Smooth muscle cell (in vitro differentiated cells): ENCODE data around the gene STOM. TPM values are rescaled to one million over a fixed set of nuclear protein-coding genes. Genes with fewer than 3 reads are reported as not detected.

Experiments used
- DNase-seq: peaks from one replicate; lab custom pipeline; 2025; ENCODE audit not compliant: unreplicated experiment; lab: John Stamatoyannopoulos, UW
- H2AFZ ChIP-seq: fragments of 200-600 bp; sonication (generic); 2 replicates; pipeline ENCODE4 v1.6.0; 2016; ENCODE audit warnings: antibody characterized with exemption, low read depth, mild to moderate bottlenecking
- H3F3A ChIP-seq: fragments of 200-600 bp; sonication (generic); 2 replicates; pipeline ENCODE4 v1.6.0; 2017; ENCODE audit warnings: antibody characterized with exemption, low read depth
- H3K27ac ChIP-seq: fragments of 200-600 bp; sonication (generic); 2 replicates; pipeline ENCODE4 v1.5.1; 2016; ENCODE audit warnings: low read depth, mild to moderate bottlenecking
- H3K27me3 ChIP-seq: fragments of 200-600 bp; sonication (generic); 2 replicates; pipeline ENCODE4 v1.6.1; 2016; ENCODE audit warnings: low read depth, mild to moderate bottlenecking
- H3K36me3 ChIP-seq: fragments of 200-600 bp; sonication (generic); 2 replicates; pipeline ENCODE4 v1.5.1; 2016; ENCODE audit warnings: low read depth
- H3K4me1 ChIP-seq: fragments of 200-600 bp; sonication (generic); 2 replicates; pipeline ENCODE4 v1.5.1; 2016; ENCODE audit warnings: low read depth
- H3K4me2 ChIP-seq: fragments of 200-600 bp; sonication (generic); 2 replicates; pipeline ENCODE4 v1.6.0; 2016; ENCODE audit warnings: mild to moderate bottlenecking
- H3K4me3 ChIP-seq: fragments of 200-600 bp; sonication (generic); 2 replicates; pipeline ENCODE4 v1.5.1; 2016; ENCODE audit warnings: mild to moderate bottlenecking
- H3K79me2 ChIP-seq: fragments of 200-600 bp; sonication (generic); 2 replicates; pipeline ENCODE4 v1.6.0; 2016; ENCODE audit warnings: low read depth, mild to moderate bottlenecking
- H3K9ac ChIP-seq: fragments of 200-600 bp; sonication (generic); 2 replicates; pipeline ENCODE4 v1.6.0; 2016; ENCODE audit warnings: low read depth
- H3K9me3 ChIP-seq: fragments of 200-600 bp; sonication (generic); replicated peaks from 2 replicates; pipeline ENCODE4 v1.5.1; 2016; ENCODE audit warnings: low read depth
- H4K20me1 ChIP-seq: fragments of 200-600 bp; sonication (generic); 2 replicates; pipeline ENCODE4 v1.6.0; 2016; ENCODE audit warnings: low read depth
- CTCF ChIP-seq: fragments of 200-600 bp; sonication (generic); IDR thresholded peaks from 2 replicates; pipeline ENCODE4 v1.5.1; 2017; ENCODE audit warnings: borderline replicate concordance, mild to moderate bottlenecking, antibody characterized with exemption; ENCODE audit not compliant: insufficient read depth, poor library complexity, severe bottlenecking
- WGBS: methylation state at CpG from one replicate; pipeline ENCODE4 v1.1.7; 2016; ENCODE audit warnings: low lambda C conversion rate; 5-methylcytosine and 5-hydroxymethylcytosine counted together
- polyA plus RNA-seq: library from polyadenylated mRNA; unstranded; fragments of >200 nt; fragmentation: Nextera tagmentation; extraction: Ambion mirVana; gene quantifications from 2 replicates; pipeline ENCODE4 v1.2.1, GENCODE V29; 2016
- total RNA-seq: library from RNA; depleted of rRNA; stranded (reverse); fragments of >200 nt; gene quantifications from 2 replicates; pipeline ENCODE4 v1.2.3, GENCODE V29; 2014

STOM gene
- total and polyA plus RNA-seq, 2 experiments from 2014 or later: 105 to 187 TPM

- H3K9ac ChIP-seq: no peak overlapping the region
- H4K20me1 ChIP-seq: peaks cover 16% of the 10 kb centered on the region
- no peak overlapping the region for H3K4me3 ChIP-seq
- H3F3A ChIP-seq: peaks cover 15% of the 10 kb centered on the region
- H3K4me2 ChIP-seq: no peak overlapping the region
- H3K36me3 ChIP-seq: peaks cover 6% of the 10 kb centered on the region
- H2AFZ ChIP-seq: no peak overlapping the region
- H3K79me2 ChIP-seq: no peaks in the 10 kb centered on the region
- TF ChIP-seq CTCF: no peak
- H3K27ac ChIP-seq: peak overlapping the region; percentile 46
- no peaks in the 10 kb centered on the region for H3K4me1 ChIP-seq
- 87% methylated on average over 10 of the region's 10 CpGs for WGBS
- no peaks in the 10 kb centered on the region for H3K9me3 ChIP-seq
- H3K27me3 ChIP-seq: no peaks in the 10 kb centered on the region
- DNase-seq: no peak
These were observed 49.0 kb downstream of the STOM start for GRCh38 chr9:121321016-121321503.

GRCh38 chr9:121319383-121319780 is 50.7 kb downstream of the STOM start:
- H4K20me1 ChIP-seq: peaks cover 16% of the 10 kb centered on the region
- H3K36me3 ChIP-seq: no peaks in the 10 kb centered on the region
- H3K27me3 ChIP-seq: no peaks in the 10 kb centered on the region
- H3K9ac ChIP-seq: no peak overlapping the region
- H2AFZ ChIP-seq: no peak overlapping the region
- peak overlapping the region; percentile 53 for H3K27ac ChIP-seq
- no peak for TF ChIP-seq CTCF
- no peak for DNase-seq
- 95% methylated on average over 5 of the region's 5 CpGs for WGBS
- H3F3A ChIP-seq: peaks cover 20% of the 10 kb centered on the region
- H3K79me2 ChIP-seq: no peaks in the 10 kb centered on the region
- H3K4me2 ChIP-seq: no peak overlapping the region
- H3K9me3 ChIP-seq: no peaks in the 10 kb centered on the region
- H3K4me1 ChIP-seq: no peaks in the 10 kb centered on the region
- no peak overlapping the region for H3K4me3 ChIP-seq

- no peaks in the 10 kb centered on the region for H3K36me3 ChIP-seq
- H3K4me1 ChIP-seq: no peaks in the 10 kb centered on the region
- TF ChIP-seq CTCF: no peak
- no peaks in the 10 kb centered on the region for H3K27me3 ChIP-seq
- 94% methylated on average over 19 of the region's 19 CpGs for WGBS
- no peaks in the 10 kb centered on the region for H3K79me2 ChIP-seq
- H3K27ac ChIP-seq: peak overlapping the region; percentile 31
- H3K9me3 ChIP-seq: no peaks in the 10 kb centered on the region
- peaks cover 20% of the 10 kb centered on the region for H3F3A ChIP-seq
- H2AFZ ChIP-seq: no peak overlapping the region
- no peak overlapping the region for H3K9ac ChIP-seq
- DNase-seq: no peak
- no peak overlapping the region for H3K4me3 ChIP-seq
- H4K20me1 ChIP-seq: peaks cover 16% of the 10 kb centered on the region
- no peak overlapping the region for H3K4me2 ChIP-seq
These were observed 51.2 kb downstream of the STOM start for GRCh38 chr9:121318631-121319382.
